ENCODE results near the gene TAB2.

The TAB2 gene

DNA sequence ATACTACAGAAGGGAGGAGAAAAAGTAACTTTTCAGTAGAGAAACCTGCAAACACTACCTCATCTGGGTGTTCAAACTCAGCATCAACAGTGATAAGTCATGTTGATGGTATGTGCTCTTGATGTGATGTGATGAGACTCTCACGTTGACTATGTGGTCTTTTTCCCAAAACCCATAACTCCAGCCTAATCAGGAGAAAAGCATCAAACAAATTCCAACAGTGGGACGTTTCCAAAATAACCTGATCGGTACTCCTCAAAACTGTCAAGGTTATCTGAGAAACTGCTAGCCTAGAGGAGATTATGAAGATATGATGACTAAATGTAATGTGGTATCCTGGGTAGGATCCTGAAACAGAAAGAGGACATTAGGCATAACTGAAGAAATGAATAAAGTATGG is 41.9 kb upstream of the TAB2 start:
- in situ Hi-C loops (cut with HindIII; ENCODE audit: low sequenced_read_pairs) = no loop called here
- H3K4me3 ChIP-seq (ENCODE audit: low read depth, low read length) = no peak overlapping the region
- TF ChIP-seq, protein P1, sequence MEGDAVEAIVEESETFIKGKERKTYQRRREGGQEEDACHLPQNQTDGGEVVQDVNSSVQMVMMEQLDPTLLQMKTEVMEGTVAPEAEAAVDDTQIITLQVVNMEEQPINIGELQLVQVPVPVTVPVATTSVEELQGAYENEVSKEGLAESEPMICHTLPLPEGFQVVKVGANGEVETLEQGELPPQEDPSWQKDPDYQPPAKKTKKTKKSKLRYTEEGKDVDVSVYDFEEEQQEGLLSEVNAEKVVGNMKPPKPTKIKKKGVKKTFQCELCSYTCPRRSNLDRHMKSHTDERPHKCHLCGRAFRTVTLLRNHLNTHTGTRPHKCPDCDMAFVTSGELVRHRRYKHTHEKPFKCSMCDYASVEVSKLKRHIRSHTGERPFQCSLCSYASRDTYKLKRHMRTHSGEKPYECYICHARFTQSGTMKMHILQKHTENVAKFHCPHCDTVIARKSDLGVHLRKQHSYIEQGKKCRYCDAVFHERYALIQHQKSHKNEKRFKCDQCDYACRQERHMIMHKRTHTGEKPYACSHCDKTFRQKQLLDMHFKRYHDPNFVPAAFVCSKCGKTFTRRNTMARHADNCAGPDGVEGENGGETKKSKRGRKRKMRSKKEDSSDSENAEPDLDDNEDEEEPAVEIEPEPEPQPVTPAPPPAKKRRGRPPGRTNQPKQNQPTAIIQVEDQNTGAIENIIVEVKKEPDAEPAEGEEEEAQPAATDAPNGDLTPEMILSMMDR (IDR thresholded peaks at IDR 0.05; ENCODE audit: low read depth, low read length) = no peak
- no peak for DNase-seq (ENCODE audit: low read depth, low spot score)

DNA sequence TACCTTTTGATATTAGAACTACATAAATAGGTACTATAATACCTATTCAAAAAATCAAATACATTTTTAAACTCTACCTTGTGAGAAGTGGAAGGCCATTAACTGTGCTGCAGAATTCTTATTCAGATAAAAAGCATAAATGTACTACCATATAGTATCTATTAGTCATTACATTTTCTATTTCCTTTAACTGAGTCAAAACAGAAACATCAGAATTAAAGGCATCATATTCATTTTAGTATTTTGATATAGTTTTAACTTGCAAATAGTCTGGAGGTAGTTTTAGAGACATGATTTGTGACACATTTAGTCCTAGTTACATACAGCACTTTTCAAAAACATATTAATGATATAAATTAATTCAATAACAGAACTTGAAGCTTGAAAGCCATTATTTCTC is 39.9 kb upstream of the TAB2 start:
- in situ Hi-C loops (cut with HindIII; ENCODE audit: low sequenced_read_pairs) = no loop called here
- no peak overlapping the region for H3K4me3 ChIP-seq (ENCODE audit: low read depth, low read length)
- DNase-seq (ENCODE audit: low read depth, low spot score) = no peak
- TF ChIP-seq, protein P1 (IDR thresholded peaks at IDR 0.05; ENCODE audit: low read depth, low read length) = no peak

DNA sequence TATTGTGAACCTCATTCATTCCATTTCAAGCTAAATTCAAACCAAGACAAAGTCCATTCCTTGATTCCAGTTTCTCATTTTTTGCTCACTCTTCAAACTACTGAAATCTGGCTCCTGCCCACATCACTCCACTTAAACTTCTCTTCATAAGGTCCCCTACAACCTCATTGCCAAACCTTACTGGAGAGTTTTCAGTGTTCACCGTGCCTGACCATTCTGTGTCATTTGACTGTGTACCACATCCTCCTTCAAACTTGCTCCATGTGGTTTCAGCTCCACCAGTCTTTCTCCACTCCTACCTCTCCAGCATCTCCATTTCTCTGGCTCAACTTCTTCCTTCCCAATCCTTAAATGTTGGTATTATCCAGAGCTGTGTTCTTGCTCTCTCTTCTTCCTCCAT is 38.5 kb upstream of the TAB2 start:
- no peak for DNase-seq (ENCODE audit: low read depth, low spot score)
- in situ Hi-C loops (cut with HindIII; ENCODE audit: low sequenced_read_pairs) = no loop called here
- TF ChIP-seq, protein P1 (IDR thresholded peaks at IDR 0.05; ENCODE audit: low read depth, low read length) = no peak
- H3K4me3 ChIP-seq (ENCODE audit: low read depth, low read length) = no peak overlapping the region

DNA sequence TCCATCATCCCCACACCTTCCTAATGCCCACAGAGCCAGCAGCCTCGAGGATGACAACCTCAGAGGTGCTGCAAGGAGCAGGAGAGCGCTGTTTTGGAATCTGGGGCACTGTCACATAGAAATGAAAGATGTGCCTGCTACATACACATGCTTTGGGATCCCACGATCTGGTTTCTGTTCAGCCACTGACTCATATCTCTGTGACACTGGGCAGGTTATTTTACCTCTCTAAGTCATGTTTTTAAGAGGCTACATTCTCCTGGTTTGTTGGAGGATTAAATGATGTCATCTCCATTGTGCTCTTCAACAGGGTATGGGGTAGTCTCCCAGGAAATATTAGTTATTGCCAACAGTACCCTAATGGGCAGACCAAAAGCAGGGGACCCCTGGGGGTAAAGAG is 32.6 kb upstream of the TAB2 start:
- in situ Hi-C loops (cut with HindIII; ENCODE audit: low sequenced_read_pairs) = no loop called here
- no peak overlapping the region for H3K4me3 ChIP-seq (ENCODE audit: low read depth, low read length)
- DNase-seq (ENCODE audit: low read depth, low spot score) = no peak
- TF ChIP-seq, protein P1 (IDR thresholded peaks at IDR 0.05; ENCODE audit: low read depth, low read length) = no peak

DNA sequence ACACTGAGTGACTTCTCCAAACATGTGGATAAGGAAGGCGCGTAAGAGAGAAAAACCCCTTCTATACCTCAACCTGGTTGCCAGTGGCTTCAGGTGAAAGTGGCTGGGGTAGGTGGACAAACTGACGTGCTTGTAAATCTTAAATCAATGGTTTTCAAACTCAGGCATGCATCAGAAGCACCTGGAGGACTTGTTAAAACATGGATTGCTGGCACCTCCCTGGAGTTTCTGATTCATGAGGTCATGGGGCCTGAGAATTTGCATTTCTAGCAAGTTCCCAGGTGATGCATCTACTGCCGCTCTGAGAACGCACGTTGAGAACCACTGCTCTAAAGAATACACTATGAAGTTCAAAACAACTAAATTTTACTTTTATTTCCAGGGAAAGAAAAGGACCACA is 31.9 kb upstream of the TAB2 start:
- in situ Hi-C loops (cut with HindIII; ENCODE audit: low sequenced_read_pairs) = no loop called here
- no peak for DNase-seq (ENCODE audit: low read depth, low spot score)
- no peak overlapping the region for H3K4me3 ChIP-seq (ENCODE audit: low read depth, low read length)
- TF ChIP-seq, protein P1 (IDR thresholded peaks at IDR 0.05; ENCODE audit: low read depth, low read length) = no peak

DNA sequence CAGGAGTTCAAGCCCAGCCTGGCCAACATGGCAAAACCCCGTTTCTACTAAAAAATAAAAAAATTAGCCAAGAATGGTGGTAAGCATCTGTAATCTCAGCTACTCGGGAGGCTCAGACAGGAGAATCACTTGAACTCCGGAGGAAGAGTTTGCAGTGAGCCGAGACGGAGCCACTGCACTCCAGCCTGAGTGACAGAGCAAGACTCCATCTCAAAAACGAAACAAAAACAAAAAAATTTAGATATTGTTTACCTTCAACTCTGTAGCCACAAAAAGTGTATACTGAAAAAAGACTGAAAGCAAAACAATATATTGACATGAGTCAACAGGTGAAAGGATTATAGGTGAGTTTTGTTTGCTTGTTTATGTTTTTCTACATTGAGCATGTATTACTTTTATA is 30.6 kb upstream of the TAB2 start:
- in situ Hi-C loops (cut with HindIII; ENCODE audit: low sequenced_read_pairs) = no loop called here

More for the DNA sequence above, 30.6 kb upstream of the TAB2 start:
- DNase-seq (ENCODE audit: low read depth, low spot score) = no peak
- TF ChIP-seq, protein P1 (IDR thresholded peaks at IDR 0.05; ENCODE audit: low read depth, low read length) = no peak
- no peak overlapping the region for H3K4me3 ChIP-seq (ENCODE audit: low read depth, low read length)

All from astrocyte of the spinal cord (primary cell).